GM19240 (cell line): ENCODE measurements around the gene ZMIZ1.
A peak's percentile ranks its signal among the peaks of the same experiment; 100 is the strongest.

Experiments
- DNase-seq: peaks from one replicate; pipeline ENCODE4 v3.0.0; 2011; ENCODE audit warnings: low spot score; ENCODE audit not compliant: insufficient read length

Gene ZMIZ1

DNA sequence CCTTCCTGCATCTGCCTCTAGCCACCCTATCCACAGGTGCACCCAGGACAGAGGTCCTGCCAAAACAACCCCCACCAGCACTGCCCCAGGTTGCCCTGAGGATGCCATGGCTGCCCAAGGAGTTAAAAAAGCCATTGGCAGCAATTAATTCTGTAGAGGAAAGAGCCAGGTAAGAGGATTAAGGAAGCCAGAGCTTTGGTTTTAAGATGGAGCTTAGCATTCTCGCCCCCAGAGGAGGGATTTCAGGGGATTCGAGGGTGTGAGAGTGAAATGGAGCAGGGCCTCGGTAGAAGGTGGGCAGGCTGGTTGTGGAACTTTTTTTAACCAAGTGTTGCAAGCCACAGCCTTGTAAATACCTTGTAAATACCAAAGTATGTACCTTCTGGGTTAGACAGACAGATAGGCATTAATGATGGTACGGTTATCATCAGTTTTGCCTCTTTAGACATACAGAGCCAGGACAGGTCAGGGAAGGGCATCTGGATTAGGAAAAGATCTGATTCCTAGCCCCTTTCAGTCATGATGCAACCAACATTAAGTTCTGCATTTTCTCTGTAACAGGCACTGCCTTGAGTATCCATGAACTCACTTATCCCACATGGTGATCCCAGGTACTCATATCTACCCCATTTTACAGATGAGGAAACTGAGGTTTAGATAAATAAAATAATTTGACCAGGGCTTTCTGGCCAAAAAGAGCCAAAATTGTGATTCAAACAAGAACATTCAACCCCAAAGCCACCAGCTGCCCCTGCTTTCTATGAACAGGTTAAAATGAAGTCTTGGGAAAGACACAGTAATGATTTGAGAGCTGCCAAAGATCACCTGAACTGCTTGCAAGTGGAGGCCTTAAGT lies 157.9 kb downstream of the ZMIZ1 start:
- DNase-seq = no peak

DNA sequence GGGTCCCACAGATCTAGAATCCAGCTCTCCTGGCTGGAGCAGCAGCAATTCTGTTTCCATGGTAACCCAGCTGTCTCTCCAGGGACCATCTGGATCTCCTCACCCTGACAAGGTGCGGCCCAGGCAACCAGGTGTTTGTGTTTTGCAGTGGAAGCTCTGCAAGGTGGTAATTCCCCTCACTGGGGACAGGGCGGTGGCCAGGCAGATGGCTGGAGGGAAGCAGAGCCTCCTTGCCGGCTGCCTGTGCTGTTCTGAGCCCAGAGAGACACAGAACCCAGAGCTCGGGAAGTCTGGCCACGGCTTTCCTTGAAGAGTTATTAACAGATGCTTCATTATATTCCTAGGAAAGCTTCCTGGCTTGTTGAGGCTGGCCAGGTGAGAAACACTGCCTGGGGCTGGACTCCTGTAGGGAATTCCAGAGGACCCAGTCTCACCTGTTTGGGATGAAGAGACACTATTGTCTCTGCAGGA lies 160.3 kb downstream of the ZMIZ1 start:
- DNase-seq = no peak

DNA sequence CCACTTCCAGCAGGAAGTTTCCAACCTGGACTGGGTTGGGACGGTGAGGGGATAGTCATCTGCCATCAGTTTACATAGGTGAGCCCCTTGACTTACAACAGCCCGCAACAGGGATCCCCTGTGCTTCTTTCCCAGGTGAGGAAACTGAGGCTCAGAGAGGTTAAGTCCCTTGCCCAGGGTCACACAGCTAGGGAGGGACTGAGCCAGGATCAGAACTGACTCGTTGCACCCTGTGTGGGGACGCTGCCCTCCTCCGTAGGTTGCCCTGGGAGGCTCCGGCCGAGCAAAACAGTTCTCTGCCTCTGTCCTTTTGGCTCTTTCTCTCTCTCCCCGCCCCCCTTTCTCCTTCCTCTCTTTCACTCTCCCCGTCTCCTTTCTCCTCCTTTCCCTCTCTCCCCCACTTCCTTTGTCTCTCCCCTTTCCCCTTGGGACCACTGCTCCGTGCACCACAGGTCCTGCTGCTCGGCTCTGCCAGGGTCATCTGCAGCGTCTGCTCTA lies 161.1 kb downstream of the ZMIZ1 start:
- DNase-seq = no peak

DNA sequence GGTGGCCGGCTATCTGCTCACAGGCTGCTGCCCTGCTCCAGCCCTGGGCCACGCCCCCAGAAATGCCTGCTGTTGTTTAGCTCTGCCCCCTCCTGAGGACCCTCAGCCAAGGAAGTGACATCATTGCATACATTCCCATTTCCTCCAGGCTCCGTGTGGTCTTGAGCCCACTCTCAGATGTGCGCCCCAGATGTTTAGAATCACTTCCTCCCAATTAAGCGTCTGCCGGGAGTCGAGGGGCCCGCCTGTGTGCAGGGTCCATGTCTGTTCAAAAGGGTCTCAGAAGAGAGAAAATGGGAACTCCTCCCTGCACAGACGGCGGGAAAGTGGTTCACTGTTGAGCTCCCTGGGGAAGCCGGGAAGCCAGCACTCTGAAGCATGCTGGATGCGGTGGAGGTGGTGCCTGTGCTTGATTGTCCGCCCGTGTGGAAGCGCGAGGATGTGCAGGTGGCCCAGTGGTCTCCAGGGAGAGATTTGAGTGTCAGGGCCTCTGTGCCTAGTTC lies 161.6 kb downstream of the ZMIZ1 start:
- no peak for DNase-seq

DNA sequence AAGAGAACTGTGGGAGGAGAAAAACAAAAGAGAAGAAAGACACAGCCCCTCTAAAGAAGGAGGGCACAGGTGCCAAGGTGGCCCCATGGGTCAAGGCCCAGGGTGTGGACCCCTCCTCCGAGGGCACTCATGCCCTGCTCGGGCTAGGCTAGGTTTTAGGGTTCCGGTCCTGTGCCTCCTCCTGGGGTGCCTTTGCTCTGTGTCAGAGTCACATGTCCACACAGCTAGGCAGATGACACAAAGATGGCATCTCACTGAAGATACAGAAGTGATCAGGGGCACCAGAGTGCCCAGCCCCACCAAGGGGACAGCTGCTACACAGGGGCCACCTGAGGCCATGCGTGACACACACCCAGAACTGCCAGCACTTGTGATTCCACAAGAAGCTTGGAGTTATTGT lies 162.1 kb downstream of the ZMIZ1 start:
- no peak for DNase-seq

DNA sequence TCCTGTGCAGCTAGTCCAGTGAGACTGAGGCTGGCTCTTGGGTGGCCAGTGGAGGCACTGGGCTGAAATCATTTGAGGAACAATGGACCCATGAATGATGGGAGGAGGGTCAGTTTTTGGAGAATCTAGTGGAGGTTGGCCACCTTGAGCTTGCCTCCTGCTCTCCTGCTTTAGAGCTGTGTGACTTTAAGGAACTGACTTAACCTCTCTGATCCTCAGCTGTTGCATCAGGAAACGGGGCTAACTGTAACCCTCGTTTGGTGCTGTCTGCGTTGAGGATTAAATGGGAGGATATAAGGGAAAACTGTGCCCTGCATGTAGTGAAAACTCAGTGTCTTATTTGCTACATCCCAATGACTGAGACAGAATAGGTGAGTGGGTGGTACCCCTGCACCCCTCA lies 163.1 kb downstream of the ZMIZ1 start:
- no peak for DNase-seq

DNA sequence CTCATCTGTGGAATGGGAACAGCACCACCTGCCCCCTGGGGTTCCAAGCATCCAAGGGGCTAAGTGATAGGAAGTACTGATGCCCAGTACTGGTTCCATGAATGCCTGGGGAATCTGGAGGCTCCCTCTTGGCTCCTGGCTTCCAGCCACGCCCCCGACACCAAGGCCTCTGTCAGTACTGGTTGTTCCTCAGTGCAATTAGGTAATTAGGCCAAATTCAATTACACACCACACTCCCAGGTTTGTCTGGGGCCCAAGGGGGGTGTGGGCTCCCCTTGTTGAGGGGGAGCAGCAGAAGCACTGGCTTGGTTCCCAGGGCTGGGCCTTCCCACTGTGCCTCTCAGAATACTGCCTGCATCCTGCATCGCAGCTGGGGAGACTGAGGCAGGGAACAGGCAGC lies 164.1 kb downstream of the ZMIZ1 start:
- no peak for DNase-seq

DNA sequence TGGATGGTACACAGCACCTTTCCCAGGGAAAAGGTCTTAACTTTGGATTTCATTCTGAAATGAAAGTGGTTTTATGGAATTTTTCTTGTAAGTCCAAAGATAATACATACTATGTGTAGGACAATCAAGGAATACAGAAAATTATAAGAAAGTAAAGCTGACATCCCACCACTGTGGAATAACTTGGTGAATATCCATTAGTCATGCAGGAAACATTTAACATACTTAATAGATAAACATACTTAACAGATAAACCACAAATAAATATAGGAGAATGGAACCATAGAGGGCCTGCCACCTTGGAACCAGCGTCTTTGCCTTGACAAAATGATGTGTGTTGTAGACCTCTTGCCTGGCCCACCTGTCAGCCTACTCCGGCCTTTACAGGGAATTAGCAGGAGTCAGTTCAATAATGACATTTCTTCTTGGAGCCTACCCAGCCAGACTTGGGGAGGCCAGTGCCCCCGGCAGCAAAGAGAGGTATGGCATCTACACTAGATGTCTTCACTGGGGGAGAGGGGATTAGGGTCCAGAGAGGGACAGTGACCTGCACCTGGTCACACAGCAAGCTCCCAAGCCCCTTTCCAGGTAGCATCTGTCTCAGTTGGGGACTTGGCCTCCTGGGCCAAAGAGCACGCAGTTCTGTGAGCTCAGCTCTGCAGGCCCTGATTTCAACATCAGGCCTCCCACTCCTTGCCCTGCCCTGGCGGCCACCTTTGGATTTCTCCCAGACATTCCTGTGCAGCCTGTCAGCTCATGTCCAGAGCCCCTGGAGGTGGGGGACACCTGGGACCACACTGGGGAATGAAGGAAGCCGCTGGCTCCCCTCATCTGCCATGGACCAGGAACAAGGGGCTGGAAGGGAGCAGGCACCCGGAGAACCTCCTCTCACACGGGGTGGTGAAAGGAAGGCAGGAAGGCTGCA lies 165.9 kb downstream of the ZMIZ1 start:
- DNase-seq = no peak

DNA sequence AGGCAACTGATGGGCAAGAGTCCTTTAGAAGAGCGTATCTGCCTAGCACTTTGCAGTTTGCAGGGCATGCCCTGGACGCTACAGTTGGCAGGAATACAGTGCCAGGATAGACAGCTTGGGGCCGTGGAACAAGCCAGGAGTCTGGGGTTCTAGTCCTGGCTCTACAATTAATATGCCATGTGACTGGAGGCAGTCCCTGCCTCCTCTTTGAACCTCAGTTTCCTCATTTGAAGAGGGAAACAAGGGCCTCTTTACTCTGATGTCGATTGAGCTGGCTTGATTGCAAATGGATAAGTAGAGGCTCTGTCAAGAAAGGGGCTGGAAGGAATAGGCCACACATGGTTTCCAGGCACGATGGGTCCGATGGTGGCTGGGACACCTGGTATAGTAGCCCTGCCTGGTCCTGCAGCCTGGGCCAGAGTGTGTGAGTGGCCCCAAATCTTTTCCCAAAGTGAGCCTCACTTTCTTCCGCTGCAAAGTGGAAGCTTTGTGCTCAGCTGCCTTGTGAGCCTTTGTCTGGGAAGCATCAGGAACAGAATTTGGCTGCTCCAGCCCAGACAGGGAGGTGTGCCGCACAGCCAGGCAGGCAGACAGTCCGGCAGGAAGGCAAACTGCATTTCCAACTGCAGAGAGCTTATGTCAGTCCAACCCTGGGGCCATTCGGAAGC lies 167.1 kb downstream of the ZMIZ1 start:
- no peak for DNase-seq

DNA sequence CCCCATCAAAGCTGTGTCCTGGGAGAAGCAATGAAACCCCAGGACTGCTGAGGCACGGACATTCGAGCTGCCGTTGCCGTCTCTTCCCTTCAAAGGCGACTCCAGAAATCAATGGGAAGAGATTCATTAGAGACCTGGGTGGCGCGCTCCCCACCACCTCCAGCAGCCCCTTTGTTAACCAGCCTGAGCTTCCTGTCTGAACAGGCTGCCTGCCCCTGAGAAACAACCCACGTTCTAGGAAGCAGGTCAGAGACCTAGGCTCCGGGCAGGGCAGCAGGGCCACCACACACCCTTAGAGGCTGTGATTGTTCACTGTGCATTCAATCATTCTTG lies 167.6 kb downstream of the ZMIZ1 start:
- no peak for DNase-seq

DNA sequence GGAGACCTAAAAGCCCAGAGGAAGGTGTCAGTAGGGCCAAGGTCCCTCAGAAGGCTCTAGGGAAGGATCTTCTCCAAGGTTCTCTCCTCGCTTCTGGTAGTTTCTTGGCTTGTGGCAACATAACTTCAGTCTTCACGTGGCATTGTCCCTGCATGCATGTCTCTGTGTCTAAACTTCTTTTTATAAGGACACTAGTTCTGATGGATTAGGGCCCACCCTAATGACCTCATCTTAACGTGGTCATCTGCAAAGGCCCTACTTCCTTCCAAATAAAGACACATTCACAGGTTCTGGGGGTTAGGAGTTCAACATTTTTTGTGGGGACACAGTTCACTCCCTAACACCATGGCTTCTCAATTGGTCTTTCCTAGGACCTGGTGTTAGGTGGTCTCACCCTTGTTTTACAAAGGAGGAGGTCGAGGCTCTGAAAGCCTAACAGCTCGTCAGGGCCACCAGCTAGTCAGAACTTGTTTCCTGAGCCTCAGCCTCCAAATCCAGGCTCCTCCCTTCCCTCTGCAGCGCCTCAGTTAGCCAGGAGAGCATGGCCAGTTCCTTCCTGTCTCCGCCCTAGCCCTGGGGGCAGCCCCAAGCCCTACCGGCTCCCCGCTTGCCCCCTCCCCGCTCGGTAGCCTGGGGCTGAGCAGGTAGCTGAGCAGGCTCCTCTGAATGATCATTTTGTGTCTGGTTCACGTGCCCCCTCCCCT lies 168.8 kb downstream of the ZMIZ1 start:
- no peak for DNase-seq

DNA sequence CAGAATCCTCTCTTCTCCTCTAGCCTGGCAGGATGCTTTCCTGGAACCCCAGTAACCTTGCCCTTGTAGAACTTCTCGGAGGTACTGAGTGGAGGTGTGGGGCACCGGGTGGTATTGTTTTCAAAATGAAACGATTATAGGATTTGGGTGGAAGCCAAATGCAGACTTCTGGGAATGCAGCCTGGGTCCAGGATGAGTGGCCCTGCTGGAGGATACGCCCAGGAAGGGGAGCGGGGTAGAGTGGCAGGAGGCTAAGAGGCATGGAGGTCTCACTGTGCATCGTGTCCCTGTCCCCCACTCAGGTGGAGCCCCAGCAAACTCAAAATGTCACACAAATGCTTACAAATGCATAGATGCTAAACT lies 169.4 kb downstream of the ZMIZ1 start:
- no peak for DNase-seq

DNA sequence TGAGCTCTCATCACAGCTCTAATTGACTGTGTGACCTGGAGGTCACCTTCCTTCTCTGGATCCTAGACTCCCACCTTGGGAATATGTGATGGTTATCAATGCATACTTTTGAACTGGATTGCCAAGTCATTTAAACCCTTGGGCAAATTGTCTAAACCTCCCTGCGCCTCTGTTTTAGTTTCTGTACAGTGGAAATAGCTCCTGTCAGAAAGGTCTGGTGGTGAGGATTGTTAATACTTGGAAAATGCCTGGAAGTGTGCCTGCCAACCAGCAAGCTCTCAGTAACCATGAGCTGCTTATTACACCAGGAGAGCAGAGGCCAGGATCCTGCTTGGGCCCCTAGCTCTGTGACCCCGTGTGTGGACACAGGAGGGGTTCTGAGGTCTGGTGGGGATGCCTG lies 169.8 kb downstream of the ZMIZ1 start:
- DNase-seq = no peak

DNA sequence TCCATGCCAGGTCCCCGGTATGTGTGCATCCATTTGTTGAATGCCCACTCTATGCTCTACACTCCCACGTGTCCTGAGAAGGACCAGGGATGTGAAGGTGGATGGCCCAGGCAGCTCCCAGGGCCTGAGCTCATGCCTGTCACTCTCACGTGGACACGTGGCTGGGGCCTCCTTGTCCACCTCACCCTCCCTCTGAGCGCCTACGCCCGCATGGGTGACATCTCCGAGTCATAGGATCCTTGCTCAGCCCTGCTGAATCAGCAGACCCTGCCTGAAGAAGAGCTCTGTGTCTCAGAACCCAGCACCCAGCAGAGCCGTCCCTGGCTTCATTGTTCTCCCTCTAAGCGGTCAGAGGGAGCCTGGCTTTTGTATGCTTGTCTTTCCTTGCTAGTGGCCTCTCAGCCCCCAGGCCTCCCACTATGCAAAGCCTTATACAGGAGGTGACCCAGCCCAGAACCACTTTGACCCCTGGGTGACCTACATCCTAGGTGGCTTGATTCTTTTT lies 170.6 kb downstream of the ZMIZ1 start:
- no peak for DNase-seq

DNA sequence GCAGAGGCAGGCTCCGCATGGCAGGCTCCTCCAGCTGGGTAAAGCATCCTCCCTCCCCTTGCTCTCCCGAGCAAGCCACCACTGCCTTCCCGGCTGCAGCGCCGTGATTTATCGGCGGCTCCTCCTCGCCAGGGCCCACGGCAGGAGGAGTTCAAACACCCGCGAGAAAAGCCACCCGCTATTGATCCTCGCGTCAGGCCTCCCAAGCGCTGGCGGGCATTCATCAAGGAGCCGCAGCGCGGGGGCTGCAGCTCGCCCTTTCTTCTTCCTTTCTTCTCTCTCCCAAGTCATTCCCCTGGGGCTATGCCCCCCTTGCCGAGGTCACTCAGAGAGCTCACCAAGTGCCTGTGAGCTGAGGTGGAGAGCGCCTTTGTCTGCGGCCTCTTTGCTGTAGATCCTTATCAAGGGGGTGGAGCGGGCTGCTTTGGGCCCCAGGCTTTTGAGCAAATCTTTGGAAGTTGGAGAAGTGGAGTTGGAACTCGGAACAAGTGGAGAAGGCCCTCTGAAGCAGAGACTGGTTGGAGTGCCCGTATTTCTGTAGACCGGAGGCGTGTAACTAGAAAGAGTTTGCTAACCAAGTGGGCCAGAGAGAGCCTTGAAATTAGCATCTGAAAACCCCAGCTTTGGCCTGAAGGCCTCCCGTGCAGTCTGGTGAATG lies 171.3 kb downstream of the ZMIZ1 start:
- DNase-seq = no peak

DNA sequence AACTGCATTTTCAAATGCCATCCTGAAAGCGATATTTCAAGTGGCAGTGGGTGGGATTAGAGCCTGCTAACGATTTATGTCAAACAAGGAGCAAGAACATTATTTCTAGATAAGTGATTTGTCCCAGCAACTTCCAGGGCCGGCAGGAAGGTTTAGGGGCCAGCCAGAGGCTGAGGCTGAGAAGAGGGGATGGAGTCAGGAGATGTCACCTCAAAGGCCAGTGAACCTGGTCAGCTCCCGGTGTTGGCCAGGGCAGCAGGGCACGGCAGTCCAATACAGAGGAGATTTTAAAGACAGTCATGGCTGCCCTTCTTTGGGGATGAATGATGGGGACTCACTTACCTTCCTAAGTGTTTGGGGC lies 172.8 kb downstream of the ZMIZ1 start:
- no peak for DNase-seq

DNA sequence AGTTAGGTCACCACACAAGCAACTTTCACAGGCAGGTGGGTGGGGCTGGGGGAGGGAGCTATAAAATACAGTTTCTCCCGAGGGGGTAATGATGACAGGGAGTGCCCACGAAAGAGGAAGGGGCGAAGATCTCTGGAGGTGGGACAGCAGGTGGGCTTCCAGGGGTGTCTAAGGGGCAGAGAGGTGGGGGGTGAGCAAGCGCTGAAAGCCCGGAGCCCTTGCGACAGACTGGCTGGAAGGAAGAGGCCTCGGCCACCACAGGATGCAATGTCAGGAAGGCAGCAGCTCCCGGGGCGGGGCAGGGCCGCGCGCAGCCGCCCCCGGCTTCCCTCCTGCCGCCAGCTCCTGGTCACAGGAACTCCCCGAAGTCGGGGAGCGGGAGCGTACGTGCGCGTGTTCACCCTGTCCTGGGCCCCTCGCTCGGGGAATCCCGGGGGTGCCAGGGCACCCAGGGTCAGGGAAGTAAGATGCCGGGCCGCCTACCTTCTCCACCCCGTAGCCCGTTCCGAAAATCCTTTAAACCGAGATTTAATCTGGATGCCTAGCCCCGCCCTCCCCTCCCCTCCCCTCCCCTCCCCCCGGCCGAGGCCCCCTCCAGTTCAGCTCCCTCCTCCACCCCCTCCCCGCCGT lies 173.3 kb downstream of the ZMIZ1 start:
- DNase-seq = peak; percentile 54

DNA sequence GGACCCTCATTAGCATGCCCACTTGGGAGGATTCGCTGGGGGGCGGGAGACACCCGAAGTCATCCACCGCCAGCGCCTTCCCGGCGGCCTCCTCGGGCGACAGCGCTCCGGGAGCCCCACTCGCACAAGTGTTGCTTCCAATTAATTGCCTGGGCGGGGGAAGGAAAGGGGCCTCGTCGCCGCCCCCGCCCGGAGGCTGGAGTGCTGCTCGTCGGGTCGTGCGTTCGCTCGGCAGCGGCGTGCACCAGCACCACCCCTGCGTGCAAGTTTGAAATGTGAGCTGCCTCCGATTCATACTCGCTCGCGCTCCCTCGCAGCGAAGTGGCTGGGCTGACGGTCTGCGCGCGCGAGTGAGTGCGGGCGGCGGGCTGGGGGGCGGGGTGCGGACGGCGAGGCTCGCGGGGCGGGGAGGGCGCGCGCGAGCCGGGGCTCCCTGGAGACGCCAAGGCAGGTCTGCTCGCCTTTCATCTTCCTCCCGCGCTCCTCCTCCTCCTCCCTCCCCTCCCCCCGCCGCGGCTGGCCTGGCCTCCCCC lies 173.9 kb downstream of the ZMIZ1 start:
- DNase-seq = no peak

DNA sequence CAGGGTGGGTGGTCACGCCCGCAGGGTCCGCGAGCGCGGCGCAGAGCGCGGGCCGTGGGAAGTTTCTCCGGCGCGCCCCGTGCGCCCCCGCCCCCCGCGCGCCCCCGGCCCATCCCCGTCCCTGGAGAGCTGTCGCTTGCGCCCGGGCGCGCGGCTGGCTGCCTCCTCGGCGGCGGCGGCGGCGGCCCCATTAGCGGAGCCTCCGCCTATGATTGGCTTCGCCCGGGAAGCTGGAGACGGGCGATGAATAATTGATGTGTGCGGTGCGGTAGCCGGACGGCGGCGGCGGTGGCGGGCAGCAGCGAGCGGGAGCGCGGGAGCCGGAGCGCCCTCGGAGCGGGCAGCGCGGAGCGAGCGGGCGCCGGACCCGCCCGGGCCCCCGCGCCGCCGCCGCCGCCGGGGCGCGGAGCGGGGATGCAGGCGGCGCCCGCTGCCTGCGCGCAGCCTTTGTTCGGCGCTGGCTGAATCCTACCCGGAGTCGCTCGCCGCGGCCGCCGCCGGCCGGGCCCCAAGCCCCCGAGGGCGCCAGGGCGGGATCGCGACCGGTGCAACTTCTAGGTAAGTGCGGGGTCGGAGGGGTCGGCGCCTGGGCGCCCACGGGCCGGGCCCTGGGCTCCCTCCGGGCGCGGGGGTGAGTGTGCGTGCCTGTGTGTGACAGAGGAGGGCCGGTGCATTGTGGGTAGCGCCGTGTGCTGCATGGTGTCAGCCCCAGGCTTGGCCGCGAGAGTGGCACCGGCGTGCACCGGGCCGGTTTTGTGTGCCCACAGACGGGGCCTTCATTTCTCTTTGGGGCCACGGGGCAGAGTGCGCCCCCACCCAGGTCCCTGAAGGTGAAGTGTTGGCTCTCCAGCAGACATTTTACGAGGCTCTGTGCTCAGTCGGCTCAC lies 174.7 kb downstream of the ZMIZ1 start:
- peak; percentile 77 for DNase-seq
